Activated CD8-positive, alpha-beta memory T cell treated with anti-CD3 and anti-CD28 coated beads for 24 hours (primary cell): Measurements from ENCODE around the gene ATP6V1B1.

Experiments
- DNase-seq: peaks from one replicate; pipeline ENCODE4 v3.0.0-alpha.2; 2020

Gene ATP6V1B1

GRCh38 chr2:70947556-70948184 is 12.0 kb downstream of the ATP6V1B1 start:
- peak; percentile 55 for DNase-seq

- DNase-seq: peak; percentile 90
Measured at GRCh38 chr2:70948337-70949003, 12.8 kb downstream of the ATP6V1B1 start.

- DNase-seq: no peak
Measured at GRCh38 chr2:70949086-70949485, 13.4 kb downstream of the ATP6V1B1 start.

- DNase-seq: peak; percentile 42
Measured at GRCh38 chr2:70954886-70955285, 19.2 kb downstream of the ATP6V1B1 start.

GRCh38 chr2:70956141-70956540 is 20.4 kb downstream of the ATP6V1B1 start:
- peak; percentile 7 for DNase-seq

- DNase-seq: no peak
Measured at GRCh38 chr2:70957798-70958197, 22.1 kb downstream of the ATP6V1B1 start.

- DNase-seq: peak; percentile 53
Measured at GRCh38 chr2:70958759-70959158, 23.1 kb downstream of the ATP6V1B1 start.

GRCh38 chr2:70959271-70959761 is 23.6 kb downstream of the ATP6V1B1 start:
- DNase-seq: peak; percentile 47

- DNase-seq: peak; percentile 51
Measured at GRCh38 chr2:70959851-70960832, 24.4 kb downstream of the ATP6V1B1 start.

- DNase-seq: peak; percentile 48
Measured at GRCh38 chr2:70960833-70961647, 25.3 kb downstream of the ATP6V1B1 start.

- DNase-seq: no peak
Measured at GRCh38 chr2:70961648-70961994, 25.9 kb downstream of the ATP6V1B1 start.

GRCh38 chr2:70962211-70962884 is 26.6 kb downstream of the ATP6V1B1 start:
- DNase-seq: peak; percentile 50

GRCh38 chr2:70962885-70963878 is 27.5 kb downstream of the ATP6V1B1 start:
- peak; percentile 54 for DNase-seq

- DNase-seq: no peak
Measured at GRCh38 chr2:70964133-70964532, 28.4 kb downstream of the ATP6V1B1 start.

- peak; percentile 93 for DNase-seq
Measured at GRCh38 chr2:70964596-70965386, 29.1 kb downstream of the ATP6V1B1 start.

- peak; percentile 56 for DNase-seq
Measured at GRCh38 chr2:70965506-70965905, 29.8 kb downstream of the ATP6V1B1 start.

- peak; percentile 47 for DNase-seq
Measured at GRCh38 chr2:70966681-70967080, 31.0 kb downstream of the ATP6V1B1 start.

- DNase-seq: no peak
Measured at GRCh38 chr2:70967189-70967588, 31.5 kb downstream of the ATP6V1B1 start.

GRCh38 chr2:70974592-70974991 is 38.9 kb downstream of the ATP6V1B1 start:
- DNase-seq: no peak

GRCh38 chr2:70975237-70975636 is 39.5 kb downstream of the ATP6V1B1 start:
- DNase-seq: no peak
